HCT116 (cell line): Measurements from ENCODE around the gene RANBP17. TPM values are rescaled to one million over a fixed set of nuclear protein-coding genes. Genes with fewer than 3 reads are reported as not detected.

Experiments used
- ATAC-seq: fragments of 200-7000 bp; cut with Tn5 transposase; 2 replicates; pipeline ENCODE4 v1.9.1; 2020; ENCODE audit warnings: mild to moderate bottlenecking, moderate library complexity
- BruUV-seq: library from RNA; stranded (reverse); fragments of 400-500 nt; replicated peaks from 2 replicates; lab custom pipeline; 2021; lab: Mats Ljungman, UMichigan
- CTCF ChIA-PET: fragments of 300-600 bp; sonication (Branson Sonifier 250); formaldehyde crosslinking; loops from one replicate; lab custom pipeline; 2021; ENCODE audit warnings: antibody characterized with exemption; lab: Charles Lee
- POLR2A ChIA-PET: fragments of 300-600, 350-600 bp; sonication (Branson Sonifier 250); formaldehyde crosslinking; loops from one replicate; lab custom pipeline; 2021; ENCODE audit warnings: antibody characterized with exemption; lab: Charles Lee
- RAD21 ChIA-PET, 2 experiments: fragments of 300-600 bp; sonication (Branson Sonifier 250); formaldehyde crosslinking; loops; one replicate each; lab custom pipeline; 2023; ENCODE audit warnings: low total read pairs in 2 of 2; ENCODE audit not compliant: uncharacterized antibody in 2 of 2, unreplicated experiment in 2 of 2, low non-redundant PET in 1 of 2; lab: Charles Lee
- DNase-seq: peaks from one replicate; pipeline ENCODE4 v3.0.0-alpha.2; 2010; ENCODE audit warnings: low read depth, low spot score
- H2AFZ ChIP-seq: fragments of 200-600 bp; shearing (Covaris generic), sonication (generic); 2 replicates; pipeline ENCODE4 v1.6.1; 2017; ENCODE audit warnings: low read depth, mixed run types, mixed read lengths, antibody characterized with exemption, low read length; ENCODE audit not compliant: poor library complexity, severe bottlenecking
- H3K27ac ChIP-seq: 2 replicates; pipeline ENCODE4 v1.5.1; 2012; ENCODE audit warnings: low read depth, low read length
- H3K27me3 ChIP-seq: fragments of 200-600 bp; sonication (generic); 2 replicates; pipeline ENCODE4 v1.6.1; 2016; ENCODE audit warnings: mixed run types, low read length, mixed read lengths; ENCODE audit not compliant: insufficient read depth
- H3K36me3 ChIP-seq, 2 experiments: fragments of 200-500 bp in 1 of 2; fragments of 200-600 bp in 1 of 2; sonication (Bioruptor generic) in 1 of 2; sonication (generic) in 1 of 2; 2 replicates each; pipeline versions ENCODE4 v1.5.1 to v1.6.1; 2014 to 2016; ENCODE audit warnings: low read length in 2 of 2, inconsistent platforms in 1 of 2, mixed read lengths in 1 of 2, mixed run types in 1 of 2; ENCODE audit not compliant: insufficient read depth in 2 of 2, control insufficient read depth in 1 of 2
- H3K4me1 ChIP-seq, 2 experiments: fragments of 200-600 bp in 1 of 2; sonication (generic) in 1 of 2; 2 replicates each; pipeline versions ENCODE4 v1.5.1 to v1.6.1; 2012 to 2017; ENCODE audit warnings: low read length in 2 of 2, inconsistent platforms in 1 of 2, mild to moderate bottlenecking in 1 of 2, mixed read lengths in 1 of 2, mixed run types in 1 of 2, moderate library complexity in 1 of 2; ENCODE audit not compliant: insufficient read depth in 2 of 2, control insufficient read depth in 1 of 2
- H3K4me2 ChIP-seq: fragments of 200-600 bp; sonication (generic); 2 replicates; pipeline ENCODE4 v1.6.1; 2017; ENCODE audit warnings: mixed run types, low read length, mixed read lengths
- H3K4me3 ChIP-seq, 2 experiments: fragments of 200-600 bp in 1 of 2; sonication (generic) in 1 of 2; replicated peaks in 1 of 2; 2 replicates each; pipeline ENCODE4 v1.5.1; 2011 to 2016; ENCODE audit warnings: low read length in 2 of 2, control low read depth in 1 of 2, low read depth in 1 of 2, mild to moderate bottlenecking in 1 of 2, mixed read lengths in 1 of 2, mixed run types in 1 of 2
- H3K79me2 ChIP-seq: fragments of 200-600 bp; sonication (generic); 2 replicates; pipeline ENCODE4 v1.6.1; 2017; ENCODE audit warnings: mild to moderate bottlenecking, mixed run types, low read length, moderate library complexity, mixed read lengths; ENCODE audit not compliant: insufficient read depth
- H3K9ac ChIP-seq: fragments of 200-600 bp; sonication (generic); 2 replicates; pipeline ENCODE4 v1.6.1; 2016; ENCODE audit warnings: low read length, mixed read lengths
- H3K9me2 ChIP-seq: fragments of 200-600 bp; sonication (generic), shearing (Covaris generic); 2 replicates; pipeline ENCODE4 v1.6.1; 2017; ENCODE audit warnings: mixed run types, mild to moderate bottlenecking, moderate library complexity; ENCODE audit not compliant: insufficient read depth
- H3K9me3 ChIP-seq, 2 experiments: fragments of 200-500 bp in 1 of 2; fragments of 200-600 bp in 1 of 2; sonication (Bioruptor generic) in 1 of 2; sonication (generic) in 1 of 2; 2 replicates each; pipeline ENCODE4 v1.6.1; 2014 to 2017; ENCODE audit warnings: low read length in 2 of 2, mixed read lengths in 2 of 2, inconsistent platforms in 1 of 2, low read depth in 1 of 2, mild to moderate bottlenecking in 1 of 2, mixed run types in 1 of 2, moderate library complexity in 1 of 2; ENCODE audit not compliant: control insufficient read depth in 1 of 2, insufficient read depth in 1 of 2
- H4K20me1 ChIP-seq: fragments of 200-600 bp; sonication (generic), shearing (Covaris generic); 2 replicates; pipeline ENCODE4 v1.6.1; 2017; ENCODE audit warnings: mixed run types, mild to moderate bottlenecking, moderate library complexity; ENCODE audit not compliant: insufficient read depth
- CBX3 ChIP-seq: IDR thresholded peaks from 2 replicates; pipeline ENCODE4 v1.6.1; 2012; ENCODE audit warnings: low read depth
- CEBPB ChIP-seq: IDR thresholded peaks from 2 replicates; pipeline ENCODE4 v1.6.1; 2012; ENCODE audit warnings: low read depth
- EGR1 ChIP-seq: IDR thresholded peaks from 2 replicates; pipeline ENCODE4 v1.6.1; 2012; ENCODE audit warnings: low read depth
- EZH2phosphoT487 ChIP-seq: fragments of 200-600 bp; IDR thresholded peaks from 2 replicates; pipeline ENCODE4 v1.6.1; 2018; ENCODE audit warnings: antibody characterized with exemption, borderline replicate concordance
- FOSL1 ChIP-seq: IDR thresholded peaks from 2 replicates; pipeline ENCODE4 v1.6.1; 2012; ENCODE audit warnings: low read depth
- JUND ChIP-seq: IDR thresholded peaks from 2 replicates; pipeline ENCODE4 v1.6.1; 2012
- POLR2AphosphoS5 ChIP-seq: IDR thresholded peaks from 2 replicates; pipeline ENCODE4 v1.6.1; 2011; ENCODE audit warnings: mild to moderate bottlenecking, low read depth, low read length, moderate library complexity
- RAD21 ChIP-seq: IDR thresholded peaks from 2 replicates; pipeline ENCODE4 v1.6.1; 2012; ENCODE audit warnings: low read depth, mild to moderate bottlenecking
- SIN3A ChIP-seq: IDR thresholded peaks from 2 replicates; pipeline ENCODE4 v1.6.1; 2012; ENCODE audit warnings: low read depth
- SP1 ChIP-seq: IDR thresholded peaks from 2 replicates; pipeline ENCODE4 v1.6.1; 2012; ENCODE audit warnings: low read depth
- SRF ChIP-seq: IDR thresholded peaks from 2 replicates; pipeline ENCODE4 v1.6.1; 2012; ENCODE audit warnings: low read depth
- TCF7L2 ChIP-seq: IDR thresholded peaks from 2 replicates; pipeline ENCODE4 v1.7.0; 2011; ENCODE audit warnings: borderline replicate concordance, inconsistent platforms; ENCODE audit not compliant: insufficient read depth, insufficient read length; ENCODE audit errors: extremely low read depth
- YY1 ChIP-seq: IDR thresholded peaks from 2 replicates; pipeline ENCODE4 v1.6.1; 2011; ENCODE audit warnings: low read length, low read depth, moderate library complexity, mild to moderate bottlenecking; ENCODE audit not compliant: insufficient replicate concordance; ENCODE audit errors: extremely low read depth
- ZFX ChIP-seq: fragments of 450-650 bp; IDR thresholded peaks from 2 replicates; pipeline ENCODE4 v1.6.1; 2017
- ZNF274 ChIP-seq: fragments of 200-500 bp; sonication (Bioruptor generic); IDR thresholded peaks from 2 replicates; pipeline ENCODE4 v1.6.1; 2014; ENCODE audit warnings: mild to moderate bottlenecking, low read depth, low read length, inconsistent platforms
- intact Hi-C: fragments of 100-400 bp; cut with micrococcal nuclease; formaldehyde crosslinking; loops from 2 replicates; pipeline ENCODE4 v1.10.0; 2022
- total RNA-seq: library from RNA; stranded (reverse); gene quantifications from one replicate; pipeline ENCODE4 v1.2.1, GENCODE V29; 2021; ENCODE audit not compliant: unreplicated experiment
- TF ChIP-seq, protein P1 (sequence below): IDR thresholded peaks from 2 replicates; pipeline ENCODE4 v1.6.1; 2012; ENCODE audit warnings: low read depth
- TF ChIP-seq, protein P2 (sequence below), 3 experiments: fragments of 200-600 bp in 1 of 3; sonication (generic) in 1 of 3; IDR thresholded peaks in 2 of 3; conservative IDR thresholded peaks in 1 of 3; 2 replicates each; pipeline ENCODE4 v1.5.1; 2012 to 2017; ENCODE audit warnings: low read depth in 2 of 3, low read length in 2 of 3, antibody characterized with exemption in 1 of 3, borderline replicate concordance in 1 of 3, control low read depth in 1 of 3, mild to moderate bottlenecking in 1 of 3, mixed read lengths in 1 of 3, mixed run types in 1 of 3, moderate library complexity in 1 of 3; ENCODE audit not compliant: insufficient read depth in 1 of 3
- TF ChIP-seq, protein P3 (sequence below): IDR thresholded peaks from 2 replicates; pipeline ENCODE4 v1.6.1; 2011; ENCODE audit warnings: mild to moderate bottlenecking, low read length, moderate library complexity; ENCODE audit not compliant: insufficient replicate concordance; ENCODE audit errors: extremely low read depth

Gene RANBP17
- total RNA-seq, 1 experiment from 2014 or later: 18.2 TPM

DNA sequence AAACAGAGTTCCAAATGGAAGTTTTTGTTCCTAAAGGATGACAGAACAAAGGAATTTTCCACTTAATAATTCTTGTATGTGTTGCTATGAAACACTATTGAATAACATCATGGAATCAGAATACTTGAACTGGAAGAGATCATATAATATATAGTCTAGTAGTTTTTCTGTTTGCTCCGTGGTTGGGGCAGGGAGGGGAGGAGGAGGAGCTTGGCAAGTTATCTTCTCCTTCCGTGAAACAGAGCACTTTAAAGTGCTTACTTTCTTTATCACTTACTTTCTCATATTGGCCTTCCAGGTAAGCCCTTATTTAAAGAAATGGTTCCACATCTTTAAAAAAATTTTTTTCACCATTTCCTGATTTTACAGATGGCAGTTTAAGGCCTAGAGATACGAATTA is 281.4 kb downstream of the RANBP17 start:
- no TSS peak for BruUV-seq
- no peak overlapping the region for H3K9ac ChIP-seq
- no peak overlapping the region for H3K4me2 ChIP-seq
- no peaks in the 10 kb centered on the region for H3K9me3 ChIP-seq
- no peak for DNase-seq
- no peaks in the 10 kb centered on the region for H3K9me2 ChIP-seq
- no peaks in the 10 kb centered on the region for H4K20me1 ChIP-seq
- ChIA-PET CTCF (no interaction called here), POLR2A (no interaction called here), RAD21 (no interaction called here)
- H3K79me2 ChIP-seq: no peaks in the 10 kb centered on the region
- H3K4me1 ChIP-seq: no peaks in the 10 kb centered on the region
- intact Hi-C loops: no loop called here
- H3K27me3 ChIP-seq: no peaks in the 10 kb centered on the region
- H3K27ac ChIP-seq: no peak overlapping the region
- no peaks in the 10 kb centered on the region for H3K36me3 ChIP-seq
- TF ChIP-seq SP1 (no peak), ZNF274 (no peak), EGR1 (no peak), YY1 (no peak), JUND (no peak), POLR2AphosphoS5 (no peak), RAD21 (no peak), SRF (no peak), EZH2phosphoT487 (no peak), SIN3A (no peak), CEBPB (no peak), ZFX (no peak), FOSL1 (no peak), TCF7L2 (no peak), CBX3 (no peak)
- TF ChIP-seq, protein P1, sequence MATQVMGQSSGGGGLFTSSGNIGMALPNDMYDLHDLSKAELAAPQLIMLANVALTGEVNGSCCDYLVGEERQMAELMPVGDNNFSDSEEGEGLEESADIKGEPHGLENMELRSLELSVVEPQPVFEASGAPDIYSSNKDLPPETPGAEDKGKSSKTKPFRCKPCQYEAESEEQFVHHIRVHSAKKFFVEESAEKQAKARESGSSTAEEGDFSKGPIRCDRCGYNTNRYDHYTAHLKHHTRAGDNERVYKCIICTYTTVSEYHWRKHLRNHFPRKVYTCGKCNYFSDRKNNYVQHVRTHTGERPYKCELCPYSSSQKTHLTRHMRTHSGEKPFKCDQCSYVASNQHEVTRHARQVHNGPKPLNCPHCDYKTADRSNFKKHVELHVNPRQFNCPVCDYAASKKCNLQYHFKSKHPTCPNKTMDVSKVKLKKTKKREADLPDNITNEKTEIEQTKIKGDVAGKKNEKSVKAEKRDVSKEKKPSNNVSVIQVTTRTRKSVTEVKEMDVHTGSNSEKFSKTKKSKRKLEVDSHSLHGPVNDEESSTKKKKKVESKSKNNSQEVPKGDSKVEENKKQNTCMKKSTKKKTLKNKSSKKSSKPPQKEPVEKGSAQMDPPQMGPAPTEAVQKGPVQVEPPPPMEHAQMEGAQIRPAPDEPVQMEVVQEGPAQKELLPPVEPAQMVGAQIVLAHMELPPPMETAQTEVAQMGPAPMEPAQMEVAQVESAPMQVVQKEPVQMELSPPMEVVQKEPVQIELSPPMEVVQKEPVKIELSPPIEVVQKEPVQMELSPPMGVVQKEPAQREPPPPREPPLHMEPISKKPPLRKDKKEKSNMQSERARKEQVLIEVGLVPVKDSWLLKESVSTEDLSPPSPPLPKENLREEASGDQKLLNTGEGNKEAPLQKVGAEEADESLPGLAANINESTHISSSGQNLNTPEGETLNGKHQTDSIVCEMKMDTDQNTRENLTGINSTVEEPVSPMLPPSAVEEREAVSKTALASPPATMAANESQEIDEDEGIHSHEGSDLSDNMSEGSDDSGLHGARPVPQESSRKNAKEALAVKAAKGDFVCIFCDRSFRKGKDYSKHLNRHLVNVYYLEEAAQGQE: no peak
- TF ChIP-seq, protein P2, sequence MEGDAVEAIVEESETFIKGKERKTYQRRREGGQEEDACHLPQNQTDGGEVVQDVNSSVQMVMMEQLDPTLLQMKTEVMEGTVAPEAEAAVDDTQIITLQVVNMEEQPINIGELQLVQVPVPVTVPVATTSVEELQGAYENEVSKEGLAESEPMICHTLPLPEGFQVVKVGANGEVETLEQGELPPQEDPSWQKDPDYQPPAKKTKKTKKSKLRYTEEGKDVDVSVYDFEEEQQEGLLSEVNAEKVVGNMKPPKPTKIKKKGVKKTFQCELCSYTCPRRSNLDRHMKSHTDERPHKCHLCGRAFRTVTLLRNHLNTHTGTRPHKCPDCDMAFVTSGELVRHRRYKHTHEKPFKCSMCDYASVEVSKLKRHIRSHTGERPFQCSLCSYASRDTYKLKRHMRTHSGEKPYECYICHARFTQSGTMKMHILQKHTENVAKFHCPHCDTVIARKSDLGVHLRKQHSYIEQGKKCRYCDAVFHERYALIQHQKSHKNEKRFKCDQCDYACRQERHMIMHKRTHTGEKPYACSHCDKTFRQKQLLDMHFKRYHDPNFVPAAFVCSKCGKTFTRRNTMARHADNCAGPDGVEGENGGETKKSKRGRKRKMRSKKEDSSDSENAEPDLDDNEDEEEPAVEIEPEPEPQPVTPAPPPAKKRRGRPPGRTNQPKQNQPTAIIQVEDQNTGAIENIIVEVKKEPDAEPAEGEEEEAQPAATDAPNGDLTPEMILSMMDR (IDR thresholded peaks at IDR 0.05 in 2 of 3, conservative IDR thresholded peaks at IDR 0.05 in 1 of 3; ENCODE audit: borderline replicate concordance in 1 of 3, insufficient read depth in 1 of 3, low read depth in 2 of 3, low read length in 2 of 3): no peak
- TF ChIP-seq, protein P3, sequence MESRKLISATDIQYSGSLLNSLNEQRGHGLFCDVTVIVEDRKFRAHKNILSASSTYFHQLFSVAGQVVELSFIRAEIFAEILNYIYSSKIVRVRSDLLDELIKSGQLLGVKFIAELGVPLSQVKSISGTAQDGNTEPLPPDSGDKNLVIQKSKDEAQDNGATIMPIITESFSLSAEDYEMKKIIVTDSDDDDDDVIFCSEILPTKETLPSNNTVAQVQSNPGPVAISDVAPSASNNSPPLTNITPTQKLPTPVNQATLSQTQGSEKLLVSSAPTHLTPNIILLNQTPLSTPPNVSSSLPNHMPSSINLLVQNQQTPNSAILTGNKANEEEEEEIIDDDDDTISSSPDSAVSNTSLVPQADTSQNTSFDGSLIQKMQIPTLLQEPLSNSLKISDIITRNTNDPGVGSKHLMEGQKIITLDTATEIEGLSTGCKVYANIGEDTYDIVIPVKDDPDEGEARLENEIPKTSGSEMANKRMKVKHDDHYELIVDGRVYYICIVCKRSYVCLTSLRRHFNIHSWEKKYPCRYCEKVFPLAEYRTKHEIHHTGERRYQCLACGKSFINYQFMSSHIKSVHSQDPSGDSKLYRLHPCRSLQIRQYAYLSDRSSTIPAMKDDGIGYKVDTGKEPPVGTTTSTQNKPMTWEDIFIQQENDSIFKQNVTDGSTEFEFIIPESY: no peak
- no peak overlapping the region for H2AFZ ChIP-seq
- ATAC-seq: no peak
- H3K4me3 ChIP-seq: no peak overlapping the region
